Measurements from ENCODE around the gene SPPL2B.
"Not testable (repeated sequence)": the region's sequence is repeated elsewhere in the genome, so short reads cannot be mapped to it uniquely, and the experiment has no call there.

Gene SPPL2B, protein sequence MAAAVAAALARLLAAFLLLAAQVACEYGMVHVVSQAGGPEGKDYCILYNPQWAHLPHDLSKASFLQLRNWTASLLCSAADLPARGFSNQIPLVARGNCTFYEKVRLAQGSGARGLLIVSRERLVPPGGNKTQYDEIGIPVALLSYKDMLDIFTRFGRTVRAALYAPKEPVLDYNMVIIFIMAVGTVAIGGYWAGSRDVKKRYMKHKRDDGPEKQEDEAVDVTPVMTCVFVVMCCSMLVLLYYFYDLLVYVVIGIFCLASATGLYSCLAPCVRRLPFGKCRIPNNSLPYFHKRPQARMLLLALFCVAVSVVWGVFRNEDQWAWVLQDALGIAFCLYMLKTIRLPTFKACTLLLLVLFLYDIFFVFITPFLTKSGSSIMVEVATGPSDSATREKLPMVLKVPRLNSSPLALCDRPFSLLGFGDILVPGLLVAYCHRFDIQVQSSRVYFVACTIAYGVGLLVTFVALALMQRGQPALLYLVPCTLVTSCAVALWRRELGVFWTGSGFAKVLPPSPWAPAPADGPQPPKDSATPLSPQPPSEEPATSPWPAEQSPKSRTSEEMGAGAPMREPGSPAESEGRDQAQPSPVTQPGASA

DNA sequence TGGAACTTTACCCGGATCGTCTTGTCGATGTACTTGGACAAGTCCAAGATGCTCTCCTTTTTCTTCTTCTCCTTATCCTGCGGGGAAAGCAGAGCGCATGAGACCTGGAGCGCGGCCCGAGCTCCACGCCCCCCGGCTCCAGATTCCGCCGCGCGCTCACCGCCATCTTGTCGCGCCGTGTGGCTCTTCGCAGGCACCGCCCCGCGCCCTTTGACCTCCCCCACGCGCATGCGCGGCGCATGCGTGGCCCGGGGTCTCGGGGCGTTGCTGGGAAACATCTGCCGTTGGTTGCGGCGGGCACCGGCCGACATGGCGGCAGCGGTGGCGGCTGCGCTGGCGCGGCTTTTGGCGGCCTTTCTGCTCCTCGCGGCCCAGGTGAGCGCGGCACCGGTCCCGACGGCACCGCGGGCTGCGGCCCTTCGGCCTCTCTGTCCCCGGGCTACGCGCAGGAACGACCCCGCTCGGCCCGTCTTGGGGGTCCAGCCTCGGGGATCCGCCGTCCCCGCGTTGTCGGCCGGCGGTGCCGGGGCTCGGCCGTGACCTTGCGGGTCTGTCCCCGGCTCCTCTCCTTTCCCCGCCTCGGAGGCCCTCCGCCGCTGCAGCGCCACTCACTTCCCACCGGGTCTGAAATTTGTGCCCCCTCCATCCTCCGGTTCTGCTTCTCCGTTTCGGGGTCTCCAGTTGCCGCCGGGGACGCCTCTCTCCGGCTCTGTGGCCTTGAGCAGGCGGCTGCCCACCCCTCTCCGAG is at the start of gene SPPL2B, which contains the start of gene LSM7:
Gene SPPL2B (plus strand): TSS at position 284 of the 748 bp plus-strand sequence. CDS start 26 bp downstream, at position 310.
Gene LSM7 (minus strand): TSS at position 186 of the 748 bp plus-strand sequence. CDS start 20 bp downstream, at position 166.
- peak; percentile 53 to 87 for DNase-seq

- no peak for DNase-seq
Observed at GRCh38 chr19:2280633-2281264, 47.7 kb upstream of the SPPL2B start.

DNA sequence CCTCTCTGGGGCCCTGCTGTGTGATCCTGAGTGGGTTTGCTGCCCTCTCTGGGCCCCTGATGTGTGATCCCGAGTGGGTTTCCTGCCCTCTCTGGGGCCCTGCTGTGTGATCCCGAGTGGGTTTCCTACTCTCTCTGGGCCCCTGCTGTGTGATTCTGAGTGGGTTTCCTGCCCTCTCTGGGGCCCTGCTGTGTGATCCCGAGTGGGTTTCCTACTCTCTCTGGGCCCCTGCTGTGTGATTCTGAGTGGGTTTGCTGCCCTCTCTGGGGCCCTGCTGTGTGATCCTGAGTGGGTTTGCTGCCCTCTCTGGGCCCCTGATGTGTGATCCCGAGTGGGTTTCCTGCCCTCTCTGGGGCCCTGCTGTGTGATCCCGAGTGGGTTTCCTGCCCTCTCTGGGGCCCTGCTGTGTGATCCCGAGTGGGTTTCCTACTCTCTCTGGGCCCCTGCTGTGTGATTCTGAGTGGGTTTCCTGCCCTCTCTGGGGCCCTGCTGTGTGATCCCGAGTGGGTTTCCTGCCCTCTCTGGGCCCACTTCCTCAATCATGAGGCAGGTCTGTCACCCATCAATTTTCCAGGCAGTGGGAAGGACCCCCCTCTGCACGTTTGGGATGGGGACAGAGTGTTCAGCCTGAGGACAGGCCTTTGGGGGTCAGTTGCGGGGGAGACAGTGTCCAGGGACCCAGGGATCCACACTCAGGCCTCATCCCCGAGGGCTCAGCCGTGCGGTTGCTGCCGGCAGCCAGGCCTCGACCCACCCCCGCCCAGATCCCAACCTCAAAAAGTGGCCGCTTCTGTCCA is 47.0 kb upstream of the SPPL2B start:
- not testable (repeated sequence) for DNase-seq

DNA sequence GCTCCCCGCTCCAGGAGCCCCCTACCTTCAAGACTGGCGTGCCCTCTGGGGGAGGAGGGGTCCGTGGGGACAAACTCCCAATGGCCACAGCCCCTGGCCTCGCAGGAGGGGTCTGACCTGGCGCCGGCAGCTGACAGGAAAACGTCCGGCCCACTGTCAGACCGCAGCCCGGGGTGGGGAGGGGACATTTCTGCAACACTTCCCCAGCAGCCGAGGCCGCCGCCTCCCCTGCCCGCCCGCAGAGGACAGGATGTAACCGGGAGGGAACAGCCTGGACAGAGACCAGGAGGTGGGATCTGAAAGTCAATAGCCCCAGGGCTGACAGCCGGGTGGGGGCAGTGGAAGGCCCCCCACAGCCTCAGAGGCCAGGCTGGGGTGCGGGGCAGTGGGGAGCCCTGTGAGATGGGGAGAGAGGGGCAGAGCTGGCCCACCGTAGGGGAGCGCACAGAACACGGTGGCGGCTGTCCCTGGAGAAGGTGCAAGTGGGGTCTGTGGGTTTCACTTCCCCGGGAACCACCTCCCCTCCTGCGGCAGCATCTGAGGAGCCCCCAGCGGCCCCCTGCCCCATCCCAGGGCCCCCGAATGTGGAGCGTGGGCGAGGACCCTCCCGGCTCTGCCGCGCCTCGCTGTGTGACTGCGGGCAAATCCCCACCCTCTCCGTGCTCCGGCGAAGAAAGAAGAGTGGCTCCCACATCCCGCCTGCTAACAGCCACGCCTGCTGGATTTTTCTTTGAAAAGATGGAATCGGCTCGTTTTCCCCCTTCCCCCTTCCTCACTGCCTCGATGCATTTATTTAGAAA is 46.2 kb upstream of the SPPL2B start, which contains the start of gene PEAK3:
Gene PEAK3 (minus strand): TSS at position 114 of the 800 bp plus-strand sequence. CDS start 1,244 bp downstream, outside the sequence.
- DNase-seq: no peak

GRCh38 chr19:2282862-2283237 is 45.6 kb upstream of the SPPL2B start:
- no peak for DNase-seq

- DNase-seq: no peak
Observed at GRCh38 chr19:2283835-2284507, 44.5 kb upstream of the SPPL2B start.

DNA sequence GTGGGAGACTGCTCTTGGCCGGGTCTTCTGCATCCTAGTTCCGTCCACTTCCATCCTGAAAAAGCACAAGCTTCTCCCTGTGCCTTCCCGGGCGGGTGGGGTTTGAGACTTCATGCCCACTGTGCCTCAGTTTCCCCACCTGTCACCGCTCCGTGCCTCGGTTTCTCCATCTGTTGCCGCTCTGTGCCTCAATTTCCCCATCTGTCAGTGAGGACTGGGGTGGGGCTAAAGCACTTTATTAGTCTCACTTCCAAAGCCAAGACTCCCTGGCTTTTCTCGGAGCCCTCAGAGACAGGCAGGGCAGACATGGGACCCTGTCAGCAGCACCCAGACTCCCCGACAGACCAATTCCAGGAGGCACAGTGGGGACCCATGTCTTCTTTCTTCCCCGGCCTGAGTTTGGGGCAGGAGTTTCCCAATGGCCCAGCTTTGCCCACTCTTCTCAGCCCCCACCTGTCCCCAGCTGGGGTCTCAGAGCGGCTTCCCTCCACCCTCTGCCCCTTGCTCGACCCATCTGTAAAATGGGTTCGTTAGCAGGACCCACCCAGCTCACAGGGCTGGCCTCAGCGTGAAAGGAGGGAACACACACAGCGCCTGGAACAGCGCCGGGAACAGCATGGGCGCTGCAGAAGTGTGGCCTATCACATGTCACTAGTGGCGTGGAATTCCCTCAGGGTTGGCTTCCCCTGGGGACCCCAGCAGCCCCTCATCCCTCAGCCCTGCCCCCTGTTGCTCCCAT is 41.9 kb upstream of the SPPL2B start:
- no peak for DNase-seq

- DNase-seq: no peak
Observed at GRCh38 chr19:2287585-2288337, 40.7 kb upstream of the SPPL2B start.

GRCh38 chr19:2288338-2288817 is 40.1 kb upstream of the SPPL2B start:
- no peak for DNase-seq

DNA sequence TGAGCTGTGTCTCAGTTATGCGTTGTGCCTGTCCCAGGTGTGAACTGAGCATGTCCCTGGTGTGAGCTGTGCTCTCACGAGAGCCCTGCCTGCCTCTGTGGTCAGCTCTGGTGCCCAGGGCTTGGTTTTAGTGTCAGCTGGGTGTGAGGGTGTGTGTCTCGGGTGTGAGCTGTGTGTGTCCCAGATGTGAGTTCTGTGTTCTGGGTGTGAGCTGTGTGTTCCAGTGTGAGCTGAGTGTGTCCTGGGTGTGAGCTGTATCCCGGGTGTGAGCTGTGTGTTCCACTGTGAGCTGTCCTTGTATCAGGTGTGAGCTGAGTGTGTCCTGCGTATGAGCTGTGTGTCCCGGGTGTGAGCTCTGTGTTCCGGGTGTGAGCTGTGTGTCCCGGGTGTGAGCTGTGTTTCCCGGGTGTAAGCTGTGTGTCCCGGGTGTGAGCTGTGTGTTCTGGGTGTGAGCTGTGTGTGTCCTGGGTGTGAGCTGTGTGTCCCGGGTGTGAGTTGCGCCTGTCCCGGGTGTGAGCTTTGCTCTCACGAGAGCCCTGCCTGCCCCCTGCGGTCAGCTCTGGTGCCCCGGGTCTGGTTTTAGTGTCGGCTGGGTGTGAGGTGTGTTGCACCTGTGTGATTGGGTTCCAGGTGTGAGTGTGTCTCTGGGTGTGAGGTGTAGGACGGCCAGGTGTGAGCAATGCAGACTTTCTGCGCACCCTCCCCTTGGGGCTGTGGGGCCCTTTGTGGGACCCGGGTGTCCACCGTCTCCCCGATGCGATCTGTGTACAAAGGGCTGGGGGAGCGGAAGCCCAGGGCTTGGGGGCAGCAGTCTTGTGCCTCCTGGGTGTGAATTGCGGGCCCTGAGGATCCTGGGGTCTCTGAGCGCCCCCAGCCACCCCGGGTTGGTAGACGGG is 39.4 kb upstream of the SPPL2B start:
- DNase-seq: no peak

- DNase-seq: peak in 1 of 2 experiments; percentile 31
Observed at GRCh38 chr19:2289714-2290435, 38.6 kb upstream of the SPPL2B start.

- DNase-seq: no peak
Observed at GRCh38 chr19:2290441-2291184, 37.9 kb upstream of the SPPL2B start.

DNA sequence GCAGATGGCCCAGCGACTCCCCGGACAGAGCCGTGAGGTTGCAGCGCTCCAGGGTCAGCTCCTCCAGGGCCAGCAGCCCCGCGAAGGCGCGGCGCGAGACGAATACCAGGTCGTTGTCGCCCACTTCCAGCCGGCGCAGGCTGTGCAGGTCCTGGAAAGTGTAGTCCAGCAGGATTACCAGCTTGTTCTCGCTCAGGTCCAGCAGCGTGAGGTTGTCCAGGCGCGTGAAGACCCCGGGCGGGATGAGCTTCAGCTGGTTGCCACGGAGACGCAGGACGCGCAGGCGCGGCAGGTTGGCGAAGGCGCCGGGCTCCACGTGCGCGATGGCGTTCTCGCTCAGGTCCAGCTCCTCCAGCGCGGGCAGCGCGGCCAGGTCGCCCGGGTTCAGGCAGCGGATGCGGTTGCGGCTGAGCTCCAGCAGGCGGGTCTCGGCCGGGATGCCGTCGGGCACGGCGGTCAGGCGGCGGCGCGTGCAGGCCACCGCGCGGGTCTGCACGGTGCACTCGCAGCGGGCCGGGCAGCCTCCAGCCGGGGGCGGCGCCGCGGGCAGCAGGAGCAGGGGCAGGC is 37.2 kb upstream of the SPPL2B start:
- no peak for DNase-seq

DNA sequence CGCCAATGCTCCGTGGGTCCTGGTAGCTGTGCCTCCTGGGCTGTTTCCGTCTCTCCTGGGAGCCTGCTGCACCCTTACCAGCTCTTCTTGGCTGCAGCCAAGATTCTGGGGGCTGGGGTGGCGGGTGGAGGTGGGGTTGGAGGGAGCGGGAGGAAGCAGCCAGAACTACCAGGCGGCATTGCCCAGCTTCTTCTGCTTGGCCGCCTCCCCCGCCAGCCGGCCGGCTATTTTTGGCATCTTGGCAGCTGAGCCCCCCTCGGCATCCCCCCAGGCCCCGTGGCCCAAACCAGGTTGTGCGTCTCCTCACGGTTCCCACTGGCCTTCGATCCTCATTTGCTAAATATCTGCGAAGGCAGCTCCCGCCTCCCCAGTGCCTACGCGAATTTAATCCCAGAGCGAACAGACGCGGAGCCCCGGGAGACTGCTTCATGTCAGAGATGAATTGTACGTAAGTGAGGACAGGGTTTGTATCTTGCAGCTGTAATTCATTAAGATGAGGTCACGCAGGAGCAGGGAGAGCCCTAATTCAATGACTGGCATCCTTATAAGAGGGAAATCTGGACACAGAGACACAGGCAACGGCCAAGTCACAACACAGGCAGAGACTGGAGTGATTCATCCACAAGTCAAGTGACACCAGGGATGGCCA is 33.7 kb upstream of the SPPL2B start:
- DNase-seq: no peak

GRCh38 chr19:2296141-2296540 is 32.3 kb upstream of the SPPL2B start:
- no peak for DNase-seq

All from NCI-H526 (cell line).